Ishikawa (cell line): ENCODE measurements around the gene LIMA1.

Source experiments
- EGR1 ChIP-seq: IDR thresholded peaks from 2 replicates; pipeline ENCODE4 v1.6.1; 2012
- TCF12 ChIP-seq: IDR thresholded peaks from 2 replicates; pipeline ENCODE4 v1.6.1; 2012; ENCODE audit warnings: low read depth
- TEAD4 ChIP-seq: IDR thresholded peaks from 2 replicates; pipeline ENCODE4 v1.6.1; 2012
- YY1 ChIP-seq: IDR thresholded peaks from 2 replicates; pipeline ENCODE4 v1.6.1; 2012; ENCODE audit warnings: low read depth

- no peak for TF ChIP-seq TEAD4
- TF ChIP-seq YY1, result no peak
- TF ChIP-seq TCF12, result no peak
- no peak for TF ChIP-seq EGR1
Measured at GRCh38 chr12:50287271-50287670, 4.0 kb upstream of the LIMA1 start.
